Dermis blood vessel endothelial cell (primary cell): ENCODE data around the gene LACTB. TPM values are rescaled to one million over a fixed set of nuclear protein-coding genes. Genes with fewer than 3 reads are reported as not detected.

Source experiments
- DNase-seq: peaks from one replicate; pipeline ENCODE4 v3.0.0; 2010
- total RNA-seq: library from RNA; depleted of rRNA; stranded (reverse); fragments of >200 nt; gene quantifications from 2 replicates; pipeline ENCODE4 v1.2.3, GENCODE V29; 2014

The LACTB gene
- 45.1 and 47.1 TPM in 2 replicates for total RNA-seq

DNA sequence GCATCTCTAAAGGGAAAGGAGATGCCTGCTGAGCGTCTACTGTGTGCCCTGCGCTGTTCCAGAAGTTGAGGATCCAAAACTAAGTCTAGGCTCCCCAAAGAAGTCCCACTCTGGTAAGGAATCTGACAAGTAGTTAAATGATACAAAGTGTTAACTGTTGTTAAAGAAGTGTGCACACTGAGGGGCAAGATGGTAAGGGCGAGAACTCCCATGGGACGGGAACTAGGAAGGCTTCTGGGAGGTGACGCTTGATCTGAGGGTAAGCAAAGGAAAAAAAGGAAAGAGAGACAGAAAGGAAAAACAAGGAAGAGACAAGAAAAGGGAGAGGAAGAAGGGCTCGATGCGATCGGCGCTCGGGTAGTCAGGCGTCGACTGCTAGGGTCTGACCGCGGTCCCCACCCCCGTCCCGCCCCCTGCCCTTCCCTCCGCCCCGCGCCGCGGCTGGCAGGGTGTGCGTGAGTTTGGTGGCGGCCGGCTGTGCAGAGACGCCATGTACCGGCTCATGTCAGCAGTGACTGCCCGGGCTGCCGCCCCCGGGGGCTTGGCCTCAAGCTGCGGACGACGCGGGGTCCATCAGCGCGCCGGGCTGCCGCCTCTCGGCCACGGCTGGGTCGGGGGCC, at the start of gene LACTB:
TSS of gene LACTB (plus strand) at position 480 of the 620 bp plus-strand sequence. CDS start at position 491, 11 bp downstream.
- peak; percentile 93 for DNase-seq

- peak; percentile 9 for DNase-seq
Measured at GRCh38 chr15:63072023-63072650, 49.5 kb upstream of the LACTB start.

DNA sequence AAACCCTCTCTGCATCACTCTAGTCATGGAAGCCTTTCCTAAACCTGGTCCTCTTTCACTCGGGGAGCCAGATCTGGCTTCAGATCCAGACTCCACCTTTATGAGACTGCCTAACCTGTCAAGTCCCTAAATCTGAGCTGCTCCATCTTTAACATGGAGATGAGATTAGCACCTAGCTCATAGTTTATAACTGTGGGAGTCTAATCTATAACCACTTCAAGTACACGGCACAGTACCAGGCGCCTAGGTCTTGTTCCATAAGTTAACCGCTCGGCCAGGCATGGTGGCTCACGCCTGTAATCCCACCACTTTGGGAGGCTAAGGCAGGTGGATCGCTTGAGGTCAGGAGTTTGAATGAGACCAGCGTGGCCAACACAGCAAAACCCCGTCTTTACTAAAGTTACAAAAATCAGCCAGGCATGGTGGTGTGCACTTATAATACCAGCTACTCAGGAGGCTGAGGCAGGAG, 48.8 kb upstream of the LACTB start:
- peak; percentile 15 for DNase-seq

DNA sequence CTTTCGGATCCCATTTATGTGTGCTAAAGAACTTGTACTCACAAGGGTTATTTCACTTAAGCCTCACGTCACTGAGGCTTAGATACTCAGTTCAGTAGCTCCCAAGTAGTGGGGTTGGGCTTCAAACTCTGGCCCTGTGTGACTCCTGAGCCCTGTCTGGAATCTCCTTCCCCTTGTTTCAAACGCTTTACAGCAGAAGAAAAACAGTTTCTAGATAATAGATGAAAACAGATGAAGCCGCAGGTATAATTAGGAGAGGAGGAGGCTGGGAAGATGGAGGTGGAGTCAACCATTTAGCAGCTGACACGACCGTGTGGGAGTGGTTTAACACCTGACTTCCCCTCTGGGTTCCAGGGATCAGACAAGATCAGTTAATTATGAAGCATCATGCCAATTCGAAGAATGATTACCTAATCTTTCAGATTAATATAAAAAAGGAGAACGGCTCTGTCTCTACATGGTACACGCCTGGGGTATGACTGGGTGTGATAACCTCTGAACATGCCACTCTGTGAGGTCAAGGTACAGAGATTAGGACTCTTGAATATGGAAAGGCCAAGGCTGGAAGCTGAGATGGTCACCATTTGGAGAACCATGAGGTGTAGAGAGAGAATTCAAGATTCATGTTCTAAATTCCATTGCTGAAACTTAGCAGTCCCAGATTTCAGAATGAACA, 48.0 kb upstream of the LACTB start:
- DNase-seq: peak; percentile 7

DNA sequence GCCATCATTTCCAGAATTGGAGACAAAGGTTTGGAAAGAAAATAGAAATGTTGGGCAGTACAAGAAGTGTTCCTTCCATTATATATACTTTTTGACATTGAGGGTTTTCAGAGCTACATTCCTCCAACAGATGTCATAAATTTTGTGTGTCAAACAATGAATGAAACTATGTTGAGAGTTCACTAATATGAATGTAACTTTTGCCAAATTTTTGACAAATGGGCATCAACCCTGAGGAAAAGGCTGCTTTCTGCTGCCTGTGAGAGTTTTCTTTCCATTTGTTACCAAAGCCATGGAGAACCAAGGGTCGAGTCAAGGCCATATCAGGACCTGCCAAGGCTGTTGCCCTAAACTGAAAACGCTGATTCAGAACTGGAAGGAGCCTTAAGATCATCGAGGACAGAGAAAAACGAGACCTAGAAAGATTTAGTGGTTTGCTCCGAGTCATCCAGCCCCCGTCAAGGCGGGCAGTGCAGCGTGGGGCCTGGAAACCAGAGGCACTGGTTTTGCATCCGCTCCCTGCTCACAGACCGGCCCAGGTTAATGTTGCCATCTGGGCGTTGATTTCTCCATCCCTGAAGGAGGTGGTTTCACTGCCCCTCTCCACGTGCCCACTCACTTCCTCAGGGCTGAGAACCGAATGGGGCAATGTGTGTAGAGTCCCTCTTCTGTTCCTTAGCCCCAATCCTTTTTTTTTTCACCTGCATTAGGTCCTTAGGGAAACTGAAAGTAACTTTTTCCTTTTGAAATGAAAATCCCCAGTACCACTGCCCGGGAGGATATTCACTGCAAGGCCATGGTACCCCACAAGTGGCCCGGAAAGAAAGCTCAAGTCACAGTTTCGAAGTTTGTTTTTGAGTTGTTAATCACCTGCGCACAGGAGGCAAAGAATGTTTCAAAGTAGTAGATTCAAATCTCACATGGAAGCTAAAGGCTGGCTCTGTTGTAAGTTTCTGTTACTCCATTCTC, 46.4 kb upstream of the LACTB start:
- peak; percentile 4 for DNase-seq

GRCh38 chr15:63075984-63076713, 45.5 kb upstream of the LACTB start:
- DNase-seq: no peak

- peak; percentile 14 for DNase-seq
Measured at GRCh38 chr15:63076714-63077046, 45.0 kb upstream of the LACTB start.

DNA sequence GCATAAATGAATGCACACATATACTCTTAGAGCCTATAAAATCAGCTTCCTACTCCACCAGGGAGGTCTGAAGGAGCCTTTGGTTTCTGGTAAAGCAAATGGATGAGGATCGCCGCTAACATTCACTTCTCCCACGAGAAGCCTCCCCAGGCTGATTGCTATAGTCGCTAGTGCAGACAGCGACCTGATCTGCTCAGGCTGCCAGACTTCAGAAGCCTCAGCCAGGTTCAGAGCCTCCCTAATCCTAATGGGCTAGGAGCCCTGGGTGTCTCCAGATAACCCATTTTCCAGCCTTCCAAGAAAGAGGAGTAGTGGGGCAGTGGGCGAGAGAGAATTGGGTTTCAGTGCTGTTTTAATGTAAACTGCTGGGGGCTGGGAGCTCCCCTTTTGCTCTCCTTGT, 43.7 kb upstream of the LACTB start:
- no peak for DNase-seq

GRCh38 chr15:63079947-63080626, 41.6 kb upstream of the LACTB start:
- DNase-seq: no peak

DNA sequence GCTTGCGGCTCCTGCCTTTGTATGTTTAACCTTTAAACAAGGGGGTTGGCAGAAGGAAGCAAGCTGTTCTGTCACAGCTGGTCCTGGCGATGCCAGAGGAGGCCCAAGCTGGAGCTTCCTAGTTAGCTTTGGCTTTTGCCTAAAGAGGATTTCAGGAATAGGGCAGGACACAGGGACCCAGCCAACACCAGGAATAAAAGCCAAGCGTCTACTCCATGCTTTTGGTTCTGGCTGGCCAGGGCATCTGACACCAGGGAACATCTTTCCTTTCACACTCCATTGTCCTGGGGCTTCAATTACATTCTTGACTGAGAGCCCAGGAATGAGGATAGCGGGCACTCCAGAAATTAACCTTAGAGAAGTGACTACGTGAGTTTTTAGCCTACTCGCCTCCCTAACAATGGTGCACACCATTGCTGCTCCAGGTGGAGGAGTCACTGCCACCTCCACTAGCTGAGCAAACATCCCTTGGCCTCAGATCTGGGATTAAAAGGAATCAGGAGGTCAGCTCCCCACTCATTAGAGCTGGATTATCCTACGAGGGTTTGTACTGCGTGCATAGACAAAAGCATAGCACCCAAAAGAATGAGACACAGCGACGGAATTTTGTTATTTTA, 40.9 kb upstream of the LACTB start:
- DNase-seq: no peak

DNA sequence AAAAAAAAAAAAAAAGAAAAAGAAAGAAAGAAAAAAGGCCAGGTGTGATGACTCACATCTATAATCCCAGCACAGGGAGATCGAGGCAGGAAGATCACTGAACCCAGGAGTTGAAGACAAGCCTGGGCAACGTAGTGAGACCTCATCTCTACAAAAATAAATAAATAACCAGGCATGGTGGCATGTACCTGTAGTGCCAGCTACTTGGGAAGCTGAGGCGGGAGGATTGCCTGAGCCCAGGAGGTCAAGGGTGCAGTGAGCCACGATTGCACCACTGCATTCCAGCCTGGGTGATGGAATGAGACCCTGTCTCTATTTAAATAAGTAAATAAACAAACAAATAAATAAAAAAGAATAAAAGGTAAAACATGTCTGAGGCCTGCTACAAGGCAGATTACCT, 39.3 kb upstream of the LACTB start:
- DNase-seq: no peak

GRCh38 chr15:63083044-63083443, 38.6 kb upstream of the LACTB start:
- DNase-seq: no peak

DNA sequence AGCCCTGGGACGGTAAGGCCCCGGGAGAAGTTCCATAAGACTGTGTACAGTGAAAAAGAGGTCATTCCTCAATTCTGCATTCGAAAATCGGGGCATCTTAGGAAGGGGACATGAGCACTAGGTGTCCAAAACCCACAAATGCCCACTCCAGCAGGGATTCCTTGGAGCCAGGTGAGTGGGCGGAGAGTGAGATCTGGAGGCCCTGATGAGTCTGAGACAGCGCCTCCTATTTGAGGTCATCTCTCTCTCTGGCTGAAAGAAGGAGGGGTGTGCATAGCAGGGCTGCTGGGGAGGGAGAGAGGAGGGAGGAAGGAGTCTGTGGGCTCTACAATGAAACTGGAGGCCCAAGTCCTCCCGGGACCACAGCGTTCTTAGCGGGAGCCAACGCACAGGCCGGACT, 38.1 kb upstream of the LACTB start:
- DNase-seq: no peak

GRCh38 chr15:63084806-63085205, 36.9 kb upstream of the LACTB start:
- no peak for DNase-seq

DNA sequence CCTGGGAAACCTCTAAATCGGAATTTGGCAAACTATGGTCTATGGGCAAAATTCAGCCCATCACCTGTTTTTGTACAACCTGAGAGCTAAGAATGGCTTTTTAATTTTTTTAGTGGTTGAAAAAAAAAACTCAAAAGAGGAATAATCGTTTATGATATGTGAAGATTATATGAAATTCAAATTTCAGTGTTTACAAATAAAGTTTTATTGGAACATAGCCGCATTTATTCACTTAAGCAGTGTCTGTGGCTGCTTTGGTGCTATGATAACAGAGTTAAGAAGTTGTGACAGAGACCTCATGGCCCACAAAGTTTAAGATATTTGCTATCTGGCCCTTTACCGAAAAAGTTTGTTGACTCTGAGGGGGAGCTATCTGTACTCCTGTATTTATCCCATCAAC, 36.4 kb upstream of the LACTB start:
- DNase-seq: no peak

- no peak for DNase-seq
Measured at GRCh38 chr15:63086271-63086670, 35.4 kb upstream of the LACTB start.

DNA sequence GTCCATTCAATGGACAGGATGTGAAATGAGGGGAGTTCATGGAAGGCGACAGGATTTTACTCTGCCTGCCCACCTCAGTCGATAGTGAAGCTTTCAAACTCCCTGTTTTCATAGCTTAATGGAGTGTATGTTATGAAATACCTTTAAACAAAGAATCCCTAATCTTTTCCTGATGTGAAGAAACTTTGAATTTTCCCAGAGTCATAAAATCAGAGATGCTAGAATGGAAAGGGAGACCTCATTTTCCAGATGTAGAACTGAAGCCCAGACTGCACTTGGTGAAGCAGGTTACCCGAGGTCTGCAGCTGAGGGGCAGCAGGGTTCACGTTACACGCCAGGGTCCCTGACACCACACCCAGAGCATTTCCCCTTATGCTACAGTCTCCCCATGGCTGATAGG, 34.7 kb upstream of the LACTB start:
- no peak for DNase-seq

- no peak for DNase-seq
Measured at GRCh38 chr15:63088533-63089245, 33.0 kb upstream of the LACTB start.

GRCh38 chr15:63089260-63090043, 32.2 kb upstream of the LACTB start:
- DNase-seq: peak; percentile 69

DNA sequence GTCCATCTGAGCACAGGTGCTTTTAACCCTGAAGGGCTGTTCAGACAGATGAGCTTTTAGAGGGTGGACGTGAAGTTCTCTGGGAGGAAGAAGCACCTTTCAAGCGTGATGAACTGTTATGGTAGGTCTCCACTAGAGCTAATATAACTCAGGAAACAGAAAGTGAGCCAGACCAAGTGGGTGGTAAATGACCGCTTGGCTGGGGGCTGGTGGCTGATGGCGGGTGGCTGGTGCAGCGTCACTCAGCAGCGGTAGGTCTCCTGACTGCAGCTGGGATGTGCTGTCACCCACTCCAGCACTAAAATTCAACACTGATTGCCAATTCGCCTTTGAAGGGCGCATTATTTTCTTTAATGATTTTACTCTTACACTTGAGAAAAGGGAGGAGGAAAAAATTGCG, 31.2 kb upstream of the LACTB start:
- DNase-seq: no peak
